ENCODE data around the gene AFF3.

AFF3 gene

DNA sequence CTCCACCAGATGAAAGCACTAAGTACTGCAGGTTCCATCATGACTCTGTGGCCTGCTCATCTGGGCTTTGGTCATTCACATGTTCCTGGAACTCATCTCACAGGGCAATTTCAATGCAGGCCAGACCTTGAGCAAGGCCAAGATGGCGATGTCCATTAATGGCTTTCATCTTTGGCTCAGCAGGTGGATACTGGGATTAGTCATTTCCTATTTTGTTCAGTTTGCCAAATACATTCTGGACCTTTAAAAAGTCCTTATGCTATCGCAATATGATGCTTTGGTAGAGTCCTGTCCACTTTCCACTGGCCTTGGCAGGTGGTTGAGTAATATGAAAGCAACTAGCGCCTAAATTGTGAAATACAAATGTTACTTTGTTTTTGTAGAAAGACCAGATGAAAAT is 482.5 kb downstream of the AFF3 start:
- H3K27ac ChIP-seq (ENCODE audit: low read depth, low read length), result no peak overlapping the region
- no peaks in the 10 kb centered on the region for H3K27me3 ChIP-seq (ENCODE audit: insufficient read depth, low read length)
- H3K4me1 ChIP-seq (ENCODE audit: control insufficient read depth, insufficient read depth, low read length, unreplicated experiment), result peaks cover 22% of the 10 kb centered on the region
- no peaks in the 10 kb centered on the region for H3K36me3 ChIP-seq (ENCODE audit: insufficient read depth, low read length)
- no peaks in the 10 kb centered on the region for H3K79me2 ChIP-seq (ENCODE audit: control insufficient read depth, insufficient read depth, low read length, unreplicated experiment)
- no peak overlapping the region for H3K4me3 ChIP-seq (ENCODE audit: low read depth, low read length)
- no peak overlapping the region for H2AFZ ChIP-seq (ENCODE audit: low read length, unreplicated experiment)

DNA sequence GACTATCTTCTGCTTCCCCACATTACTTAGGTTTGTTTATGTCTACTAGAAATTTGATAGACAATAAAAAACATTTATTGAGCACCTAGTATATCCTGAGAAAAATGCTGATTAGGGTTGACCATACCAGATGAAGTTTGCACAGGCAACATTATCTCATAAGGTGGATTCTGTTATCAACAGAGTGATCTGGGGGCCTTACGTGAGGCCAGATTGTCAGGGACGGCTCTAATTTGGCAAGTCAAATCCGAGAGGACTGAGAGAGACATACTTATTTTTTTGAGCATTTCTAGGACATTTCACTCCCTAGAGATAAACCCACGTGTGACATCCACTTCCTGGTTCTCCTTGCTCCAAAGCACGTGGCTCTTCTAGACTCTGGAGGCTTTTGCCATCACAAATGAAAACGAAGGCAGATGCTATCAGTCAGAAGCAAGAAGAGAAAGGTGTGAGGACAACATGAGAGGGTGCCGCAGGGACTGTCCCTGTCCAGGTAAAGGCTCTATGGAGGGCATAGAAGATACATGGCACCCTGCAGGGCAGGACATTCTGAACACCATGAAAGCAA is 484.6 kb downstream of the AFF3 start:
- Histone ChIP-seq H3K27ac (ENCODE audit: low read depth, low read length) (no peak overlapping the region), H3K79me2 (ENCODE audit: control insufficient read depth, insufficient read depth, low read length, unreplicated experiment) (no peaks in the 10 kb centered on the region), H3K4me3 (ENCODE audit: low read depth, low read length) (no peak overlapping the region), H3K4me1 (ENCODE audit: control insufficient read depth, insufficient read depth, low read length, unreplicated experiment) (peaks cover 12% of the 10 kb centered on the region), H2AFZ (ENCODE audit: low read length, unreplicated experiment) (no peak overlapping the region), H3K27me3 (ENCODE audit: insufficient read depth, low read length) (no peaks in the 10 kb centered on the region), H3K36me3 (ENCODE audit: insufficient read depth, low read length) (no peaks in the 10 kb centered on the region)

DNA sequence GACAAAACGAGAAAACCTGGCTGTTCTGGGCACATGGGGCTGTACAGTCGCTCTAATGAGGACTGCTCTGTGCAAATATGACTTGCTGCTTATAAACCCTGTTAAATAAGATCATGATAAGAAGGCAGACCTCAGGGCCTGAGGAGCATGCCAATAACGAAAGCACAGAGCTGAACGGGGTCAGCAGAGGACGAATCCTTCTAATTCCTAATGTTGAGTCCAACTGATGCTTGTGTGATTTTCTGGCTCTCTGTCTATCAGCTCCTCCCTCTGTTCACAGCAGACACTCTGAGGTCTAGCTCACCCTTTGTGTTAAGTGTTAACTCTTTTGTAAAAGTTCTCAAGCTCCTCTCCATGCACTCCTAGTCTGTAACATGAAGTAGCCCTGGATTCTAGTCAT is 485.4 kb downstream of the AFF3 start:
- Histone ChIP-seq H3K27me3 (ENCODE audit: insufficient read depth, low read length) (no peaks in the 10 kb centered on the region), H2AFZ (ENCODE audit: low read length, unreplicated experiment) (no peak overlapping the region), H3K27ac (ENCODE audit: low read depth, low read length) (no peak overlapping the region), H3K79me2 (ENCODE audit: control insufficient read depth, insufficient read depth, low read length, unreplicated experiment) (no peaks in the 10 kb centered on the region), H3K36me3 (ENCODE audit: insufficient read depth, low read length) (no peaks in the 10 kb centered on the region), H3K4me3 (ENCODE audit: low read depth, low read length) (no peak overlapping the region), H3K4me1 (ENCODE audit: control insufficient read depth, insufficient read depth, low read length, unreplicated experiment) (peaks cover 11% of the 10 kb centered on the region)

DNA sequence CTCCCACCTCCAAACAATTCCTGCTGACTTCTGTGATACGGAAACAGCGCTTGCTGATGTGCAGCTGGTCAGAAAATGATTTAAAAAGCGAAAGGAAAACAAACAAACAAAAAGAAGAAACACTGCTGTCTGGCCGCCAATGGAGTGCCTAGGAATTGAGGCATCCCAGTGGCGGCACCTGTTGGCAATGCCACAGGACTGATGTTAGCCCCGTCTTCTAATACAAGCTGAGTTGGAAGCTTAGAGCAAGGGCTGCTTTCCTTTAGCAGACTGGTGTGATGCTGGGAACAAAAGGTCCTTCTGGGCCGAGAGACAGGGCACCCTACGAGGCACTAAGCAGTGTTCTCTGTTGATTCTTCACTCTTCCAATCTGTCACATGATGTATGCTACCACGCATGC is 489.0 kb downstream of the AFF3 start:
- no peak overlapping the region for H3K4me3 ChIP-seq (ENCODE audit: low read depth, low read length)
- no peaks in the 10 kb centered on the region for H3K79me2 ChIP-seq (ENCODE audit: control insufficient read depth, insufficient read depth, low read length, unreplicated experiment)
- H3K27ac ChIP-seq (ENCODE audit: low read depth, low read length), result no peak overlapping the region
- no peak overlapping the region for H2AFZ ChIP-seq (ENCODE audit: low read length, unreplicated experiment)
- no peaks in the 10 kb centered on the region for H3K36me3 ChIP-seq (ENCODE audit: insufficient read depth, low read length)
- H3K4me1 ChIP-seq (ENCODE audit: control insufficient read depth, insufficient read depth, low read length, unreplicated experiment), result peaks cover 14% of the 10 kb centered on the region
- H3K27me3 ChIP-seq (ENCODE audit: insufficient read depth, low read length), result no peaks in the 10 kb centered on the region

DNA sequence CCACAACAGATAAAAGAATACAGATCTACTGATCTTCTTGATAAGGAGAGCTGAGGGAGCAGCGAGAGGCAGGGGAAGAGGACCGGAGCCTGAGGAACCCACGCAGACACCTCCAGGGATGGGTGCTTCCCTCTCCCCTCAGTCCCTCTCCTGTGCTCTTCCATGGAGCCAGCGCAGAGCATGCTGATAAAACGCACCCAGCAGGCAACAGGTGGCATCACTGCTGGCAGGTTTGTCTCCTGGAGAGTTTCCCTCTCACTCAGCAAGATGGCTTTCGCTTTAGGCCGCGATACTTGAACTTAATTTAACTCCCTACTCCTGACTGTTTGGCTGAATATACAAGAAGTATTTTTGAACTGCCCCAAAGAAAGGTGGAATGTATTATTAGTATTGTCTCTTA is 489.5 kb downstream of the AFF3 start:
- Histone ChIP-seq H3K36me3 (ENCODE audit: insufficient read depth, low read length) (no peaks in the 10 kb centered on the region), H3K4me3 (ENCODE audit: low read depth, low read length) (no peak overlapping the region), H3K27me3 (ENCODE audit: insufficient read depth, low read length) (no peaks in the 10 kb centered on the region), H3K79me2 (ENCODE audit: control insufficient read depth, insufficient read depth, low read length, unreplicated experiment) (no peaks in the 10 kb centered on the region), H2AFZ (ENCODE audit: low read length, unreplicated experiment) (no peak overlapping the region), H3K27ac (ENCODE audit: low read depth, low read length) (no peak overlapping the region), H3K4me1 (ENCODE audit: control insufficient read depth, insufficient read depth, low read length, unreplicated experiment) (peaks cover 14% of the 10 kb centered on the region)

DNA sequence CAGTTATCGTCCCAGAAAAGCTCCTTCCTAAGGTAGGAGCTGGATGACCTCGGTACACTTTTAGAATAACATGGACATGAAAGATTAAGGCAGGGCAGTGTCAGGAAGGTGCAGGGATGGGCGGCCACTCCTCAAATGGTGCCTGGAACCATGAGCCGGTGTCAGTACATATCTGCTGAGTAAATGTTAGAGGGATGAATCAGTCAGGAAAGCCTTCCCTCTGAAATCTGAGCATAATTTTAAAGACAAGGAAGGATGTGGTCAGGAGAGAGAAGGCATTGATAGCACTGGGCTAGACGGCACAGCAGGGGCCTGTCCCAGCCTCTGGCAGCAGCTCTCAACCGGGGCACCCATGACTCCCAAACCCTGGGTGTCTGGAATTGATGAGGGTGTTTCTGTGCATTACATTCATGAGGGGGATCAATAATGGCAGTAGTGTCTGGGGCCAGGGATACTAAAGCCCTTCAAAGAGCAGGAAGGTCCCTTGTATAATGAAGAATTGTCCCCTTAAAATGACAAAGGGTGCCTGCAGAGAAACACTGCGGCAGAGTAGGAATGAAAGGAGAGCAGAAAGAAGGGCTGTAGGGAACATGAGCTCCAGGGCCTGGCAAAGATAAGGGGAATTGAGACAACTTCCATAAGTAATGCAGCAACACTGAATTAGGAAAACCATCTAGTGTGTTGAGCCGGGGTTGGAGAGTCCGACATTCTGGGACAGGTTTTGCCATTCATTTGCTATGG is 490.3 kb downstream of the AFF3 start:
- H3K4me3 ChIP-seq (ENCODE audit: low read depth, low read length), result no peak overlapping the region
- H3K27ac ChIP-seq (ENCODE audit: low read depth, low read length), result no peak overlapping the region
- H3K4me1 ChIP-seq (ENCODE audit: control insufficient read depth, insufficient read depth, low read length, unreplicated experiment), result peaks cover 14% of the 10 kb centered on the region
- no peaks in the 10 kb centered on the region for H3K79me2 ChIP-seq (ENCODE audit: control insufficient read depth, insufficient read depth, low read length, unreplicated experiment)
- H2AFZ ChIP-seq (ENCODE audit: low read length, unreplicated experiment), result no peak overlapping the region
- H3K27me3 ChIP-seq (ENCODE audit: insufficient read depth, low read length), result no peaks in the 10 kb centered on the region
- no peaks in the 10 kb centered on the region for H3K36me3 ChIP-seq (ENCODE audit: insufficient read depth, low read length)

DNA sequence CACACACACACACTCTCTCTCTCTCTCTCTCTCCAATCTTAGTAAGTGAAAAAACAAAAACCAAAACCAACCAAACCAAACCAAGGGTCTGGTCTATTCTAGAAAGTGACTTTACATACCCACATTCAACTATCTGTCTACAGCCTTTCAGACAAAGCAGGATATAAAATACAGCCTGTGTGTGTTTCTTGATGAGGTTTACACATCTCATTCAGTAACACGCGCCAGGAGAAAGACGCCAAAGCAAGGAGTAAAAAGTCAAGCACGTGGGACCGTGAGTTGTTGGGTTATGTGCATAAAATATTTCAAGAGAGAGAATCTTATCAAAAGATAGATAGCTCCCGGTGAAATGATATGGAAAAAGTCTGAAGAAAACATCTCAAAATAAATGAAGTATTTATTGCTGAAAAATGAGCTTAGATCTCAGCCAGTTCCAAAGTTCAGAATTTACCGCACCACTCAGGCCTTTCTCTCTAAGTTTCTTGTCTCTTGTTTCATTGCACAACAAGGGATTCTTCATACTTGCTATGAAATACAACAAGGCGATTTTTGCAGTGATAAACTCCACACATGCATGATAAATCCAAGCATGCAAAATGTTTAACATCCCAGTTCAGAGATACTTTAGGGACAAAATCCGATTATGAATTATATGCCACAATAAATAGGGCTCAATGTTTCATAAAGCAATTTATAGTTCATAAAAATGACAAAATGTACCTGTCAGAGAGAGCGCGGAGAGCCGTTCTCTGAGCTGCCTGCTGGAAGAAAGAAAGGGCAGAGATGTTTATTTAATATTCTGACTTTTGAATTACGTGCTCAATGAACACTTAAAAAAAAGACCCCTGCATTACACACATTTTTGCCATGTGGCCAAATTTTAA is 493.2 kb downstream of the AFF3 start:
- H3K4me1 ChIP-seq (ENCODE audit: control insufficient read depth, insufficient read depth, low read length, unreplicated experiment), result peaks cover 8% of the 10 kb centered on the region
- no peak overlapping the region for H3K4me3 ChIP-seq (ENCODE audit: low read depth, low read length)
- H3K27me3 ChIP-seq (ENCODE audit: insufficient read depth, low read length), result no peaks in the 10 kb centered on the region
- H2AFZ ChIP-seq (ENCODE audit: low read length, unreplicated experiment), result no peak overlapping the region
- H3K79me2 ChIP-seq (ENCODE audit: control insufficient read depth, insufficient read depth, low read length, unreplicated experiment), result no peaks in the 10 kb centered on the region
- no peak overlapping the region for H3K27ac ChIP-seq (ENCODE audit: low read depth, low read length)
- no peaks in the 10 kb centered on the region for H3K36me3 ChIP-seq (ENCODE audit: insufficient read depth, low read length)

DNA sequence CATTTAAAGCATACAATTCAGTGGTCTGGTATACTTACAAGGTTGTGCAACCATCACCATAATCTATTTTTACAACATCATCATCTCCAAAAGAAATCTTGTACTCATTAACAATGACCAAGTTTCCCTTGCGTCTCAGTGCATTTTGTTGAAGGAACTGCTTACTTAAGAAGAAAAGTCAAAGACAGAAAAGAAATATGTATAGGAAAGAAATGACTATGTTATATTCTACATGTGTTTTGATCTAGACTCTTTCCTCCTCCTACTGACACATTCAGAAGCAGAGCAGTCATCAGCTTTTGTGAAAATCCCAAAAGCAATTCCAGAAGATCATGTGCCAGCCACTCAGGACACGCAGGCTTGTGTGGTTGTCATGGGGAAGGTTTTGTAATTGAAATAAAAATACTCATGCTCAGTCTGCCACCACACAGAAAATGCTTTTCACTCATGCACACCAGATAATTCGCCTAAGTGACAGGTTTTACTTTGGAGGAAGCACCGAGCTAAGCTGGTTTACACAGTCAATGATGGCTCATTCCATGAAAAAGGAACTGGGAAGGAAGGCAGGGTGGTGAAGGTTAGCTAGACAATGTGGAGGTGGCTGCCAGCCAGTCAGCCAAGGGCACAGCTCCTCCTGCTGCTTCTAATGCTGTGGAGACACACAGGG is 494.1 kb downstream of the AFF3 start:
- no peak overlapping the region for H2AFZ ChIP-seq (ENCODE audit: low read length, unreplicated experiment)
- H3K36me3 ChIP-seq (ENCODE audit: insufficient read depth, low read length), result no peaks in the 10 kb centered on the region
- peaks cover 8% of the 10 kb centered on the region for H3K4me1 ChIP-seq (ENCODE audit: control insufficient read depth, insufficient read depth, low read length, unreplicated experiment)
- no peak overlapping the region for H3K4me3 ChIP-seq (ENCODE audit: low read depth, low read length)
- H3K27ac ChIP-seq (ENCODE audit: low read depth, low read length), result no peak overlapping the region
- H3K27me3 ChIP-seq (ENCODE audit: insufficient read depth, low read length), result no peaks in the 10 kb centered on the region
- no peaks in the 10 kb centered on the region for H3K79me2 ChIP-seq (ENCODE audit: control insufficient read depth, insufficient read depth, low read length, unreplicated experiment)

DNA sequence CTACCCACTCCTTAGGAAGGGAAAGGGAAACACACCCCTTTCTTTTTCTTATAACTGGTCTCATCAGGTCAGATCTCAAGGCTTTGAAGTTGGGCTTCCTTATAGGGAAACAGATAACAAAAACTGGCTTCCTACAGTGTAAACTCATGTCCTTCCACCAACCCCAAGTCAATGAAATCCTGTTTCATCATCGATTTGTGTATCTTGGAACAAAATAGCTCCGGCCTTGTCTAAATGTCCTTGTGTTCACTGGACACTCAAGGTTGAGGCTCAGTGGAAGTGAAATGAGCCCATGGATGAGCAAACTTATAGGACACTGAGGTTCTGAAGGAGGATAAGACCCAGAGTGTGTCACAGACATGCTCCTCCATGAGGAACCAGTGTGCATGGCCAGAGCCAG is 496.4 kb downstream of the AFF3 start:
- H3K79me2 ChIP-seq (ENCODE audit: control insufficient read depth, insufficient read depth, low read length, unreplicated experiment), result no peaks in the 10 kb centered on the region
- H2AFZ ChIP-seq (ENCODE audit: low read length, unreplicated experiment), result no peak overlapping the region
- H3K27ac ChIP-seq (ENCODE audit: low read depth, low read length), result no peak overlapping the region
- H3K36me3 ChIP-seq (ENCODE audit: insufficient read depth, low read length), result no peaks in the 10 kb centered on the region
- no peaks in the 10 kb centered on the region for H3K4me1 ChIP-seq (ENCODE audit: control insufficient read depth, insufficient read depth, low read length, unreplicated experiment)
- H3K4me3 ChIP-seq (ENCODE audit: low read depth, low read length), result no peak overlapping the region
- H3K27me3 ChIP-seq (ENCODE audit: insufficient read depth, low read length), result no peaks in the 10 kb centered on the region

DNA sequence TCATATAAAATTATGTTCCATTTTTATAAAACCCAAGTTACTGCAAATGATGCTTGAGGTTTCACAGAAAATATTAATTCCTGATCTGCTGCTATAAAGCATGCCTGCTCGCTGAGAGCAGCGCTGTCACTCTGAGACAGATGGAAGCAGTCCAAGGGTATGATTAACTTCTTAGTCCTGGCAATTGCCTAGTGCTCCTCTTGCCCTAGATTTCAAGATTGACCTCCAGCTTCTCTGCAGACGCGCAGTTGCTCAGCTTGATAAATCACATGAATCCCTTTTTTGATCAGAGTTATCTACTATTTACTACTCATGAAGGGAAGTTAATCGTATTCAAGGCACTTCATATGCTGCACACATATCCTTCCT is 498.0 kb downstream of the AFF3 start:
- H2AFZ ChIP-seq (ENCODE audit: low read length, unreplicated experiment), result no peak overlapping the region
- H3K79me2 ChIP-seq (ENCODE audit: control insufficient read depth, insufficient read depth, low read length, unreplicated experiment), result no peaks in the 10 kb centered on the region
- H3K36me3 ChIP-seq (ENCODE audit: insufficient read depth, low read length), result no peaks in the 10 kb centered on the region
- no peaks in the 10 kb centered on the region for H3K27me3 ChIP-seq (ENCODE audit: insufficient read depth, low read length)
- no peaks in the 10 kb centered on the region for H3K4me1 ChIP-seq (ENCODE audit: control insufficient read depth, insufficient read depth, low read length, unreplicated experiment)
- H3K4me3 ChIP-seq (ENCODE audit: low read depth, low read length), result no peak overlapping the region
- no peak overlapping the region for H3K27ac ChIP-seq (ENCODE audit: low read depth, low read length)

All from ACC112 (cell line).